IPS DF 19.7 (cell line): Measurements from ENCODE around the gene TOR4A.
"Not testable (repeated sequence)": the region's sequence is repeated elsewhere in the genome, so short reads cannot be mapped to it uniquely, and the experiment has no call there.

Experiments used
- DNase-seq: peaks from one replicate; pipeline ENCODE4 v3.0.0-alpha.2; 2013; ENCODE audit warnings: low read depth, low spot score

The TOR4A gene

DNA sequence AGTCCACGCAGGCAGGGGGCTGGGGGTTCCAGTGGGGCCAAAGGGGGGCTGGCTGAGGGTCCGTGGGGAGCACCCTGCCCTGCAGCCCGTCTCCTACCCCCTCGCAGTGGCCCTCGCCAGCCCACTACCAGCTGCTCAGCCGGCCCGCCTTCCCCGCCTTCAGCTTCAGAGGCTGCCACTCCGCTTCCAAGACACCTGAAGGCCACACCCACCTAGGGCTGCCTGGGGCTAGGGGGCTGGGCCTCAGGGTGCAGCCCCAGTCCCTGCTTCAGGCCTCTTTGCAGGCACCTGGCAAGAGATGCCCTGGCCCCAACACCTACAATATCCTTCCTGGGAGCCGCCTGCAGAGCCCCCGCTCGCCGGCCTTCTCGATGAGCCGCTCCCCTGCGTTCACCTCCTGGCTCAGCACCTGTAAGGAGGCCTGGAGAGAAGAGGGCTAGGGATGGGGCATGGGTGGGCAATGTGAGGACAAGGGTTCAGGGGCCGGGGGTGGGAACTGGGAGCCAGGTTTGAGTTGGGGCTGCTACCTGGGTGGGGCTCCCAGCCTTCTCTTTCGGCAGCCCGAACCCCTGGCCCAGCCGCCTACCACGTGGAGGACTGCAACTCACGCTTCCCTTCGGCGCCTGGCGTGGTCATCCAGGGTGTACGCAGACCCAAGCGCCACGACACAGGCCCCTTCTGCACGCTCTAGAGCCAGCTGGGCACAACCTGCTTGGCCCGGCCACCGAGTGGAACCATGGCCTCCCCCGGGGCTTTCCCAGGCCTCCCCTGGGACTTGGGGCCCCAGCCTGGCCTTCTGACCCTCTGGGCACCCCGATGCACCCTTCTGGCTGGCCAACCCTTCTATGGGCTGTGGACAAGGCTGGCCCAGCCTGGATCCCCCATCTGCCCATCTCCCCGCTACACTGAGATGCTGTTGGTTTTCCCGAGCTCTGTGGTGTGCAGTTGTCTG, 24.7 kb upstream of the TOR4A start:
- no peak for DNase-seq

DNA sequence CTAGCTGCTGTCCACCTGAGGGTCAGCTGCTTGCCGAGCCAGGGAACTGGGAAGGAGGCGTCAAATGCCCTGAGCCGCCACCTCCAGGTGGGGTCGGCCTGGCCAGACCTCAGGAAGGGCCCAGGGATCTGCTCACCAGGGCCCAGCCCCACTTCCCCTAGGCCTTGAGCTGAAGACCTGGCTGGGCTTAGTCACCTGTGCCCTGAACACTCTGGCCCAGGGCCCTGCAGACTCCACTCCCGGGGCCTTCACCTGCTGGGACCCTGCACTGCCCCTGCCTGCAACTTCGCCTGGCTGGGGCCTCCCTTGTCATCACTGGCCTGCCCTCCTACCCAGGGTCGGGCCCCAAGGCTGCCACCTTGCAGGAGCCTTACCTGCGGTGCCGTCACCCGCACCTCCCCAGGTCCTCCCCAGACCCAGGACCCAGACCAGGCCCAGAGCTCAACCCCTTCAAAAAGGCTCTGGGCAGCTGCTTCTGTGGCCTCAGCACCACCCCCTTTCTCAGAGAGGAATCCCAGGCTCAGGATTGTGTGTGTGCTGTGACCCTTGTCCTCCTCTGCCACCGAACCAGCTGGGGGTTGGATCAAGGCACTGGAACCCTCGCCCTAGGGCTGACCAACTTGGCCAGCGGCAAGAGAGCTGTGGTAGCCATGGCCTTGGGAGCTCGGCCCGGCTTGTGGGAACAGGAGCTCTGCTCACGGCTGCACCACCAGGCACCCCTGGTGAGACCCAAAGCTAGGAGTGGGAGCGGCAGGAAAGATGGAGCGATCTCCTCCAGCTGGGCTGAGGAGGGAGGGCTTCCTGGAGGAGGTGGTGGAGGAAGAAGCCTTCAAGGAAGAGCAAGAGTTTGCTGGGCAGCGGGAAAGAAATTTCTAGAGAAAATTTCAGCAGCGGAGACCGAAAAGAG, 23.6 kb upstream of the TOR4A start:
- DNase-seq: no peak

DNA sequence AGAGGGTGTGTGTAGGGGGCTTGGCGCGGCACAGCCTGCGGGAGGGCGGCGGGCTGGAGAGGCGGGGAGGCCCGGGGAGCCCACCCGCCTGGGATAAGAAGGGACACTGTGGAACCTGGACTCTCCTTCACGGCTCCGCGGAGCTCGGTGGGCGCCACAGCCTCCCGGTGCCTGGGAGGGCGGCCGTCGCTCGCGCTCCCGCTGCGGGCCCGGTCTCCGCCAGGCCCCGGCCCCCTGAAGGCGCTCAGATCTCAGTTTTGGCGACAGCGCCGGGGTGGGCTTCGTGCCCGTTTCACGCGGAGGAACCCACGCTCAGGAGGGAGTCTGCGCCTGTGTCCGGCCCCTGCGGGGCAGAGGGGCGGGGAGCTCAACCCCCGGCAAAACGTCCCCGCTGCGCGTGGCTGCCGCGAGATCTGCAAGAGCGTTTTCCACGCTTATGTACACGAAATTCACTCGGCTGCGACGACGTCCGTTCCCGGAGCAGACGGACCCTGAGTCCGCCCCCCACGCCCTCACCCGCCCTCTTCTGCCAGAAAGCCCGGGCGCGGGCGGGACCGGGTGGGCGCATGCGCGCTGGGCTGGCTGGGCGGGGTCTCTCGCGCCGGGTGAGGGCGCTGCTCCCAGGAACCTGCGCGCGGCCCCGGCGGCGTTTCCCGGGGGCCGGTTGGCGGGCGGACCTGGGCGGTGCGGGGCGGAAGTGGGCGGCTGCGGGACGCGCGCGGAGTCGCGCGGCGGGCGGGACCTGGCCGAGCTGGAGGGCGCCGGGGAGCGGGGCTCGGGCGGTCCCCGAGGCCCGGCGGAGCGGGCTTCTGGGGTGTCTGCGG, 22.7 kb upstream of the TOR4A start, which contains the start of gene NELFB:
Gene NELFB (plus strand): TSS at position 704 of the 824 bp plus-strand sequence.
- no peak for DNase-seq

GRCh38 chr9:137255448-137256114, 21.9 kb upstream of the TOR4A start:
- no peak for DNase-seq

DNA sequence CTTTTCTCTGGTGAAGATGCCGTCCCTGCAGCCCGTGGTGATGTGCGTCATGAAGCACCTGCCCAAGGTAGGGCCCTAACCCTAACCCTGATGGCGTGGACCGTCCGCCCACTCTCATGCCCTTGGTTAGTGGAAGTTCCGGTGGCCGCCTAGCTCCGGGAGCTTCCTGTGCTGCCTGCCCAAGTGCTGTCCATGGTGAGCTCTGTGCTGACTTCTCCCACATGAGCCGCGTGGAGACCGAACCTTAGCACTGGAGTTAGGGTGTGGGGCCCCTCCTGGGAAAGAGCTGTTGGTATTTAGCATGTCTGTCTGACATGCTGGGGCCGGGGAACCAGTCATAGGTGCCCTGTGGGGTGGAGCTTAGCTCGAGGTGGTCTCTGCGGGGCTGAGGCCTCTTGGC, 21.2 kb upstream of the TOR4A start:
- no peak for DNase-seq

DNA sequence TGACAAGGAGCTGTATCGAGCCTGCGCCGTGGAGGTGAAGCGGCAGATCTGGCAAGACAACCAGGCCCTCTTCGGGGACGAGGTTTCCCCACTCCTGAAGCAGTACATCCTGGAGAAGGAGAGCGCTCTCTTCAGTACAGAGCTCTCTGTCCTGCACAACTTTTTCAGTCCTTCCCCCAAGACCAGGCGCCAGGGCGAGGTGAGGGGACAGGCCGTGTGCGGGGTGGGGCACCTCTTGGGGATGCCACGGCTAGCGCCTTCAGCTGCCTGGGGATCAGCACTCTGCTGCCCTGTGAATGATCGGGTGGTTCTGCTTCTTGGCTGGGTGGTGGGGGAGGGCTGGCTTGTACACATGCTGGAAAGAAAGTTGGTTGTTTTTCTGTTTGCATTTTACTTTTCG, 20.7 kb upstream of the TOR4A start:
- DNase-seq: no peak

DNA sequence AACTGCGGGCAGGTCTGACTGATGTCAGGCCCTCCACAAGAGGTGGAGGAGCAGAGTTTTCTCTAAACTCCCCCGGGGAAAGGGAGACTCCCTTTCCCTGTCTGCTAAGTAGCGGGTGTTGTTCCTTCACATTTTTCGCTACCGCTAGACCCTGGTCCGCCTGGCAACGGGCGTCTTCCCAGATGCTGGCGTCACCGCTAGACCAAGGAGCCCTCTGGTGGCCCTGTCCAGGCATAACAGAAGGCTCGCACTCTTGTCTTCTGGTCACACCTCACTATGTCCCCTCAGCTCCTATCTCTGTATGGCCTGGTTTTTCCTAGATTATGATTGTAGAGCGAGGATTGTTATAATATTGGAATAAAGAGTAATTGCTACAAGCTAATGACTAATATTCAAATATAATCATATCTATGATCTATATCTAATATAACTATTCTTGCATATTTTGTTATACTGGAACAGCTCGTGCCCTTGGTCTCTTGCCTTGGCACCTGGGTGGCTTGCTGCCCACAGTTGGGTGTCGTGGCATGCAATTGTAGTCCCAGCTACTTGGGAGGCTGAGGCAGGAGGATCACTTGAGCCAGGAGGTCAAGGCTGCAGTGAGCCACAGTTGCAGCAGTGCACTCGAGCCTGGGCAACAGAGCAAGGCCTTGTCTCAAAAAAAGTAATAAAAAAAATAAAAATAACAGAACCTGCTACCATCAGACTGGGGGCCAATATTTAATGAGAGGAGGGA, 15.2 kb upstream of the TOR4A start:
- not testable (repeated sequence) for DNase-seq

DNA sequence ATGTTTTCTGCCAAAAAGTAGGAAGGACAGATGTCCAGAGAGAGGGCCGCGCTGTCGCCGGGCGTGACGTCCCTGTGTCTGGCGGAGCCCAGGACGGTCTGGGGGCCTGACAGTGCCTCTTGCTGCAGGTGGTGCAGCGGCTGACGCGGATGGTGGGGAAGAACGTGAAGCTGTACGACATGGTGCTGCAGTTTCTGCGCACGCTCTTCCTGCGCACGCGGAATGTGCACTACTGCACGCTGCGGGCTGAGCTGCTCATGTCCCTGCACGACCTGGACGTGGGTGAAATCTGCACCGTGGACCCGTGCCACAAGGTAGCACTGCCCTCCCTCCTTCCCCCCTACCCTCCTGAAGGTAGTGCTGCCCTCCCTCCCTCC, 14.6 kb upstream of the TOR4A start:
- no peak for DNase-seq

- DNase-seq: no peak
These were observed 14.0 kb upstream of the TOR4A start for GRCh38 chr9:137263506-137263905.

DNA sequence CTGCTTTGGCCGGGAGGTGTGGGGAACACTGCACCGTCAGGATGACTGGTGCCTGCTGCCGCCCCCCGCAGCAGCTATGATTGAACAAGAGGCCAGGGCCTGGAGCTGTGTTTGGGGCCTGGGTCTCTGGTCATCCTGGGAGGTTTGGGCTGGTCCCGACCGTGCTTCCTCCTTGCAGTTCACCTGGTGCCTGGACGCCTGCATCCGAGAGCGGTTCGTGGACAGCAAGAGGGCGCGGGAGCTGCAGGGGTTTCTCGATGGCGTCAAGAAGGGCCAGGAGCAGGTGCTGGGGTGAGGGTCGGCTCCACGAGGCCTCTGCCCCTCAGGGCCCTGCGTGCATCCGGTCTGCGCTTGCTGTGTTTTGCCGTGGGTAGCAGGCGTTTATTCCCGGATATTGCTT, 13.5 kb upstream of the TOR4A start:
- no peak for DNase-seq

GRCh38 chr9:137265496-137266161, 11.9 kb upstream of the TOR4A start:
- no peak for DNase-seq

DNA sequence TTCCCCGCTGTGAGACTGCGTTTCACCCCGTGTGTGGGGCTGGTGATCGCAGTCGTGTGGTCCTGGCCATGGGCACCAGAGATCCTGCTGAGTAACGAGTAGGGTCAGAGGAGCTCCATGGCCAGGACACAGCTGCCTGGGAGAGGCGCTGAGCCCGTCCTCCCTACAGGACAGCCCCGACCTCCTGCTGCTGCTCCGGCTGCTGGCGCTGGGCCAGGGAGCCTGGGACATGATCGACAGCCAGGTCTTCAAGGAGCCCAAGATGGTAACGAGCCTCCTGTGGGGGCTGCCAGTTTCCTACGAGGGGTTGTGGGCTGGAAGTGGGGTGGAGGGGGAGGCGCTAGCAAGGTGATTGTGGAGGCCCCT, 11.4 kb upstream of the TOR4A start:
- DNase-seq: no peak

DNA sequence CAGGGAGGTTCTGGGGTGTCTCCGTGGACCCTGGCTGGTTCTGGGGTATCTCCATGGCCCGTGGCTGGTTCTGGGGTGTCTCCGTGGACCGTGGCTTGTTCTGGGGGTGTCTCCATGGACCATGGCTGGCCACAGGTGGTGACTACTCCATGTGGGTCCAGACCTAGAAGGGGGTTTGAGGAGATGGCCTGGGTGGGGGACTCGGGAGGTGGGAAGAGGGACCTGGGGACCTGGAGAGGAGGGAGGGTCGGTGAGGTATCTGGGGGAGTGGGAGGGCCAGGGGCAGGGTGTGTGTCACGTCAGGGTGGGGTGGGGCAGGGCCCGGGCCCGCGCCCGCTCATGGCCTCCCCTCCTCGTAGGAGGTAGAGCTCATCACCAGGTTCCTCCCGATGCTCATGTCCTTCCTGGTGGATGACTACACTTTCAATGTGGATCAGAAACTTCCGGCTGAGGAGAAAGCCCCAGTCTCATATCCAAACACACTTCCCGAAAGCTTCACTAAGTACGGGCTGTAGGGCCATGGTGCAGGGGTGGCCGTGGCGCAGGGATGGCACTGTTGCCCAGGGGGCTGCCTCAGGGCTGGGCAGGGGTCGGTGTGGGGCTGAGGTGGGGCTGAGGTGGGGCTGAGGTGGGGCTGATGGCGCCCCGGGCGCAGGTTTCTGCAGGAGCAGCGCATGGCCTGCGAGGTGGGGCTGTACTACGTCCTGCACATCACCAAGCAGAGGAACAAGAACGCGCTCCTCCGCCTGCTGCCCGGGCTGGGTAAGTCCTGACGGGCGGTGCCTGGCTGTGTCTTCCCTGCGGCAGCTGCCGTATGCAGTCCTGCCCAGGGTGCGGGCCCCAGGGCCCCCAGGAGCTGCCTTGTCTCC, 10.7 kb upstream of the TOR4A start:
- no peak for DNase-seq

- no peak for DNase-seq
These were observed 9.6 kb upstream of the TOR4A start for GRCh38 chr9:137267933-137268355.

GRCh38 chr9:137268538-137269201, 8.9 kb upstream of the TOR4A start:
- no peak for DNase-seq

DNA sequence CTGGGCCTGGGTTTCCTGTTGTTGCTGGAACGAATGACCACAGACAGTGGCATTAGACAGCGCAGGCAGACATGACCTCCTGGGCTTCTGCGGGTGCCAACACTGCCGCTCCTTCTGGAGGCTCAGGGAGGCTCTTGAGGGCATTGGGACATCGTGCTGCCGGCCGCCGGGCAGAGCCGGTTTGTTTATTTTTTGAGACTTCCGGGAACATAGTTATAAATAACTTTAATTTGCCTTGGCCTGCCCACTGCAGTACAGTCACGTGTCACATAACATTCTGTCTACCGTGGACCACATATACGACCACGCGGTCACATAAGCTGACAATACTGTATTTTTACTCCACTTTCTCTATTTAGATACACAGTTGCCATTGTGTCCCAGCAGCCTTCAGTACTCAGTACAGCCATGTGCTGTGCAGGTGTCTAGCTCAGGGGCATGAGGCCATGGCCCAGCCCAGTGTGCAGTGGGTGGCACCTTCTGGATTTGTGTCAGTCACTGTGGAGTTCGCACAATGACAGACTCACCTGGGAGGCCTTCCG, 8.2 kb upstream of the TOR4A start:
- DNase-seq: no peak

GRCh38 chr9:137270929-137271695, 6.4 kb upstream of the TOR4A start:
- DNase-seq: no peak
